Measurements from ENCODE around the gene STK25.

GRCh38 chr2:241454837-241455485 lies 53.4 kb downstream of the STK25 start:
- TF ChIP-seq CTCF (IDR thresholded peaks at IDR 0.05) (no peak), POLR2A (IDR thresholded peaks at IDR 0.05) (no peak)

Data from testis (tissue), 2 donors.